CD4-positive, alpha-beta T cell treated with Interleukin-17A for 1 hour (primary cell): ENCODE results near the gene ASB6.
A peak's percentile ranks its signal among the peaks of the same experiment; 100 is the strongest.
"Not testable (repeated sequence)": the region's sequence is repeated elsewhere in the genome, so short reads cannot be mapped to it uniquely, and the experiment has no call there.

Experiments used
- DNase-seq: peaks from one replicate; pipeline ENCODE4 v3.0.0-alpha.2; 2020

Gene ASB6

DNA sequence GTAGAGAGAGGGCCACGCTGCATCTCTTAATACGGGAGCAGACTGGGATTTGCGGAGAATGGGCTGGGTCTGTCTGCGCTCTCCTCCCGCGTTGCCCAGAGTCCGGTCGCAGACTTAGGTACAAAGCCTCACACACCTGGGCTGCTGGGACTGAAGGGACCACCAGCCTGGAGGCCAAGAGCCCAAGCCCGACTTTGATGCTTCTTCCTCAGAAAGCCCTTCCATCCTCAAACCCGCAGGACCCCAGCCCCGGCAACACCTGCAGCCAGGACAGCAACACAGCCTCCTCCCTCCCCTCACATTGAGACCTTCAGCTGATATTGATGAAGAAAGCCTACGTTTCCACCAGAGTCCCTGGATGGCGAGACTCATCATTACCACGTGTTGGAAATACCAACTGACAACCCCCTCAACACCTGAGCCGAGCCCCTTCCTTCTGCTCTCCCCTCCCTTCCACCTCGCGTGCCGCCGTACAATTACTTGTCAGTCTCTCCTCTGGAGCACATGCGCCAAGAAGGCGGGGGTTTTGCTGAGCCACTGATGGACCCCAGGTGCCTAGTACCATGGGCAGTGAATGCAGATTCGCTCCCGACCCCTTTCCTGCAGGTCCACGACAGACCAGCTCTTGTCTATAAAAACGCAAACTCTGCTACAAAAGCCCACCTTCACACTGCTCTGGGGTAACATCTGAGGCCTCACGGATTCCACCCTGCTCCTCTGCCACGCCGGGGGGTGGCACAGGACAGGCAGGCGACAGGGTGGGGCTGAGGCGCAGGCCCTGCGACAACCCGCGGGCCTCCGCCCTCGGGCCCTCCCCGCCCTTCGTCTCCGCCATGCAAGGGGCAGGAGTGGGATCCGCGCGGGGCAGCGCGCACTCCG, 841 bp downstream of the ASB6 start:
- DNase-seq, result no peak

DNA sequence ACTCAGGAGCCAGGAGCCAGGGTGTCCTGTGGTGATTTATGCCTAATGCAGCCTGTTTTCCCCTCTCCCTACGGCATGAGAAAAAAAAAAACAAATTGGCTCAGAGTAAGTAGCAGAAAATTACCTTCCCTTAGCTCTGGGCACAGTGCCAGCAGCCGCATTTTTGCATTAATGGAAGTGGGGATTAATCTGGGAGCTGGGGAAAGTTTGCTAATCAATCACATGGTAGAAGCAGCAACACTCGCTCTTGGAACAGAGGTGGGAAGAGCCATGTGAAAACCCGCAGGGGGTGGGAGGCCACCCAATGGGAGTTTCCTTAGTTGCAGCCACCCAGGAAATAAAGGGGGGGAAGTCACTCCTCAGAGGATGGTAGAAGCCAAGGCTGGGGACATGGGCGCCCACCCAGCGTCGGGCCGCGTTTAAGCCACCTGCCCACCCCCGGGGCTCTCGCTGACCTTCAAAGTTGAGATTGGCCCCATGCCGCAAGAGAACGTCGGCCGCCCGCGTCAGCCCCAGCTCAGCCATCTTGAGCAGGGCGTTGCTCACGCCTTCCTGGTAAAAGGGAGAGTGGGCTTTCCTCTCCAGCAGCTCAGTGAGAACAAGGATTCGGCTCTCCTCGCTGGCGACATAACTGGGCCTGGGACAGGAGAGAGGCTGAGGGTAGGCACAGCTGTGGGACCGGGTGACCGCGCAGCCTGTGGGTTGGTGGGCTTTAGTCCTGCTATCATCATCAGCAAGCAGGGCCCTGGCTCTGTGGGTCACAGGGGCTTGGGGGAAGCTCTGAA, 1.7 kb downstream of the ASB6 start:
- DNase-seq, result no peak

DNA sequence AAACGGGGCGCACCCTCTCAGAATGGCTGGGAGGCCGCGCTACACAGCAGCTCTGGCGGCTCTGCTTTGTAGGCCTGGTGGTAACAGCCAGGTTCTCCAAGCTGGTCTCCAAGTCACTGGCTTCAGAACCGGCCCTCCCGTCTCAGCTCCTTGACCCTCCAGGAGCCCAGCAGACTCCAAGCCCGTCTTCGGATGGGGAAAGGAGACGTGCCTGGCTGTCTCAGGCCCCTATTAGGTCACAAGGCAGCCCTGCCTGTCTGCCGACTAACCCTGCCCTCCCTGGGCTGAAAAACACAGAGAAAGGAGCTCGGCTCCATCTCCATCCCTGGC, 2.2 kb downstream of the ASB6 start:
- no peak for DNase-seq

DNA sequence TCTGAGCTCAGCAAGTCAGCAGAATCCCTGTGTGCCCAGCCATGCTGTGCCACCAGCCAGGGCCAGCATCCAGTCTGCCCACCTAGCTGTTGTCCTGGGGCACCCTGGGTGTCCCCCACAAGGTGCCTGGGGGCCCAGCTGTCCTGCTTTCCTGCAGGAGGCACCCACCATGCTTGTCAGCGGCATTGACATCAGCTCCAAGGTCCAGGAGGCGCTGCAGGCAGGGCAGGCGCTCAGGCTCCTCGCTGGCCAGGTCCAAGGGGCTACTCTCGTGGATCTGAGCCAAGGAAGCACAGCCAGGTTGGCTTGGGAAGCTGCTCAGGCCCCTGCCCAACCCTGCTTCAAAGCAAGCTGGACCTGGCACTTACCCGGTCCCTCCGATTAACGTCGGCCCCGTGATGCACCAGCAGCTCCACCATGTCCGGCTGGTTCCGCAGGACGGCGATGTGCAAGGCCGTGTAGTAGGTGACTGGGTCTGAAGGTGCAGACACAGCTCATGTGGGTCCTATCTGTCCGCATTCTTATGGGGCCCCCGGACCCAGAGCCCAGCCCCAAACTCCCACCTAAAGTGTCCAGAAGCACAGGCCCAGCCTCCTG, 2.8 kb downstream of the ASB6 start:
- no peak for DNase-seq

DNA sequence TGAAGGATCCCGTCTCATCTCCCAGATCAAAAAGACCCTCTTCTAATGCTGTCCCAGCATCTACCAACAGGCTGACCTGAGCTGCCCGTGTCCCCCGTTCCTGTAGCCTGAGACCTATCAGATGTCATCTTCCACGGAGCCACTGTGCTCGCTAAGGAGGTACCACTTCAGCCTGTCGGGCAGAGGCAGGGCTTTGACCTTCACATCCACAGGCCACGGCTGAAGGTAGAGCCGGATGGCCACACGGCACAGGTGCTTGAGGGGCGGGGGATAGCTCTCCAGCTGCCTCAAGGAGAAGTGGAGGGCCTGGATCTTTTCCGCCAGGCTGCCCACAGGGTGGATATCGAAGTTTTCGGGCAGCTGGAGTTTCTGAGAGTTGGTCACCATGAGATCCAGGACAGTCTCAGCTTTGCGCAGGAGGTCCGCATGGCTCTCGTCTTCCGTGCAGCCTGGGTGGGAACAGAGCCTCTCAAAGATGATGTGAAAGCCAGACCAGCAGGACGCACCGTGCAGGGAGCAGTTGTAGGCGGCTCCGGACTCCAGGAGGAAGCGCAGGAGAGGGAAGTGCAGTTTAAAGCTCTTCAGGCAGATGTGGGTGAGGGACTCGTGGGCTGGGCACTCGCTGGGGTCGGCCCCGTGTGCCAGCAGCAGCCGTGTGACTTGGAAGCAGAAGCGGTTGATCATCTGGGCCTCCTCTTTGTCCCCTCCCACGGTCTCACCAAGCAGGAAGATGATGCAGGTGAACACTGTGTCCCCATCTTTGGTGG, 4.1 kb downstream of the ASB6 start:
- DNase-seq, result no peak

DNA sequence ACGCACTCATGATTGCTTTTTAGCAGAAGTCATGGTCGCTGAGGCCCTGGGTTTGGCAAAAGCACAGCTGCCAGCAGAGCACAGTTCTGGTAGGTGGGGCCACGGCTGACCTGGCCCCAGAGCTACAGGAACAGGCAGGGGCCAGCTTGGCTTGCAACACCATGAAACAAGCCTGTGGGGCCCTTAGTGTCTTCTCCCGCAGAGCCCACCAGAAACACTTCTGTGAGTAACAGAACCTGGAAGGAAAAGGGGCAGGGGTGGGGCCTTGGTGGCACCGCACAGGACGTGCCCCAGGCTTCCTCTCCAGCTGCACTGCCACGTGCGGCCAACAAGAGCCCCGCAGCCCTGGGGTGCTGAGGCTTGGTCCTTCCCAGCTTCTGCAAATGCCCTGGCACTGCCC, 4.8 kb downstream of the ASB6 start:
- no peak for DNase-seq

DNA sequence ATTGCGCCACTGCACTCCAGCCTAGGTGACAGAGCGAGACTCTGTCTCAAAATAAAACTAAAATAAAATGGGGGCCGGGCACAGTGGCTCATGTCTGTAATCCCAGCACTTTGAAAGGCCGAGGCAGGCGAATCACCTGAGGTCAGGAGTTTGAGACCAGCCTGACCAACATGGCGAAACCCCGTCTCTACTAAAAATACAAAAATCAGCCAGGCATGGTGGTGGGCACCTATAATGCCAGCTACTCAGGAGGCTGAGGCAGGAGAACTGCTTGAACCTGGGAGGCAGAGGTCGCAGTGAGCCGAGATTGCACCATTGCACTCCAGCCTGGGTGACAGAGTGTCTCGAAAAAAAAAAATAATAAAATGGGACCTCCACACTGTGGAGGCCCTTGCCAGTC, 5.6 kb downstream of the ASB6 start:
- not testable (repeated sequence) for DNase-seq

DNA sequence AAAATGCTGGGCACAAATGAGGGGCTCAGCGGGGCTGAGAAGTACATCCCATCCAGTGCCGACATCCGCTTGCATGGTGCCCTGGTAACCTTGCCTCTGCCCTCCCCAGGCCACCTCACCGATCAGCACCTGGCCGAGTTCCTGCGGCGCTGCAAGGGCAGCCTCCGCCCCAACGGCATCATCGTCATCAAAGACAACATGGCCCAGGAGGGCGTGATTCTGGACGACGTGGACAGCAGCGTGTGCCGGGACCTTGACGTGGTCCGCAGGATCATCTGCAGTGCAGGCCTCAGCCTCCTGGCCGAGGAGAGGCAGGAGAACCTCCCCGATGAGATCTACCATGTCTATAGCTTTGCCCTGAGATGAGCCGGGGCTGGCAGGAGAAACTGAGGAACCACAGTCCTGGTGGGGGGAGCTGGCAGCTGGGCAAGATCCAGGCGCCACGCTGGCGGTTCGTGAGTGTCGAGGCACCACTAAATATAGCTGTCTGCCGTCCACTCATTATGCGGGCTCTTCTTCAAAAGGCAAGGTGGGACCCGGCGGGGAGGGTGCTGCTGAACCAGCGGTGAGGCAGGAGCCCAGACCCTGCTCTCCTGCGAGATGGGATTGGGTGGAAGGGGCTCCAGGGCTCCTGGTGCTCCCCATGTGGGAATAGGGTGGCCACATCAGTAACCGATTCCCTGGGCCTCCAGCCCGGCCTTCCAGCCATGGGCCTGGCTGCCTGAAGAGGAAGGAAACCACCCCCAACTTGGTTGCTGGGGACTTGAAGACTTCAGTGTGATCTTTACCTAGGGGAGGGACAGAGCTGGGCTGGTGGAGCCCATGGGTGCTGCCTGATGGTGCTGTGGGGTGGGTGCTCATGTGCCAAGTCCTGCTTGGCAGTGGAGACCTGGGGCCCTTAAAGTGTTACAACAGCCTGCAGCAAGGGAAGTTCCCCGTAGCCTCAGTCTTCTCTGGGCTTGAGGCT, 6.6 kb downstream of the ASB6 start:
- DNase-seq, result no peak

DNA sequence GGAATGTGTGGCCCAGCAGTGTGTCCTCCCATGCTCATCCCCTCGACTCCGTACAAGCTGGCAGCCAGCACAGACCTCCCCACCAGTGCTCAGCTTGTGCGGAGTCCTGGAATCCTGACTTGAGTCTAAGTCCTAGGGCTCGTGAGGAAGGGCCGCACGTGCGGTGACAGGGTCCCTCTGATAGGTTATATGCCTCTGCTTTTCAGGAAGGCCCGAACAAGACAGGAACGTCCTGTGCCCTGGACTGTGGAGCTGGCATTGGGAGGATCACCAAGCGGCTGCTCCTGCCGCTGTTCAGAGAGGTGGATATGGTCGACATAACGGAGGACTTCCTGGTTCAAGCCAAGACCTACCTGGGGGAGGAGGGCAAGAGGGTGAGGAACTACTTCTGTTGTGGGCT, 8.1 kb downstream of the ASB6 start:
- no peak for DNase-seq

DNA sequence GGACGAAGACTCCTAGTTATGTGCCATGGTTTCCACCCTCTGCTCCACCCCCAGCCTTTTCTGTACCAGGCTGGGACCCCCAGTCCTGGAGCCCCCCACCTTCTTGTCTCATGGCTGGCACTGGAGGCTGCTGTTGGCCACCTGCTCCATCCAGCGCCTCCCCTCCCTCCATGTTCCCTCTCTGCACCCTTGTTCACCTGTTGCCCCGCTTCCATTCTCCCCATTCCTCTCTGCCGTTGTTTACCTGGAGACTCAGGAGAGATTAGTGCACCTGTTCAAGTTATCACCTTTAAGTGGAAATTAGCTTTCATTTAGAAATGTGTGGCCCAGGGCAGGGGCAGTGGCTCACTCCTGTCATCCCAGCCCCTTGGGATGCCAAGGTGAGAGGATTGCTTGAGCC, 8.7 kb downstream of the ASB6 start:
- DNase-seq, result no peak

DNA sequence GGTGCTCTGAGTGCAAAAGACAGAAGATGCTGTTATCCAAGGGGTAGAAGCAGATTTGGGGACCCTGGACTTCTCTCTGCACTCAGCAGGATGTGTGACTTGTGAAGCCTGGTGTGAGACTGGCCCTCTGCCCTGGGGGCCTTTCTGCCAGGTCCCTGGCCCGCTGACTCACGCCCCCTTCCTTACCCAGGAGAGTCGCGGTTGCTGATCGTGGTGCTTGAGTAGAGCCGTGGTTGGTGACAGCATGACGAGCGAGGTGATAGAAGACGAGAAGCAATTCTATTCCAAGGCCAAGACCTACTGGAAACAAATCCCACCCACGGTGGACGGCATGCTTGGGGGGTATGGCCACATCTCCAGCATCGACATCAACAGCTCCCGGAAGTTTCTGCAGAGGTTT, 9.5 kb downstream of the ASB6 start:
- no peak for DNase-seq

DNA sequence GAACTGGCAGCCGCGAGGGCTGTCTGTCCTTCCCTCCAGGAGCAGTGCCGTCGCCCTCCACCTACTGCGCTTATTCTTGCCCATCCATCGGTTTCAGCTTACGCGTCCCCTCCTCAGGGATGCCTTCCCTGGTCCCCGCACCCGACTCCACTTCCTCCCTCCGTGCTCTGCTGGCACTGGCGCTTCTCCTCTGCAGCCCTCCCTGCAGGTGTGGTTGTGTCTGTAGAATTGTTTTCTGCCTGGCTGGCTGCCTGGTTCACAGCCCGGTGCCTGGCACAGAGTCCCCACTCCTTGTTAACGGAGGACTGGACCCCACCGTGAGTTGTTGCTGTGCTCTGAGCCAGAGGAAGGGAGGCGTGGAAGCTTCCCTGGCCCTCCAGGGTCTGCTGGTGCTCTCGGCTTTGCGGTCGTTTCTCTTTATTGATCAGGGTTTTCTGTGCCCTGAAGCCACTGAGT, 10.2 kb downstream of the ASB6 start:
- no peak for DNase-seq

DNA sequence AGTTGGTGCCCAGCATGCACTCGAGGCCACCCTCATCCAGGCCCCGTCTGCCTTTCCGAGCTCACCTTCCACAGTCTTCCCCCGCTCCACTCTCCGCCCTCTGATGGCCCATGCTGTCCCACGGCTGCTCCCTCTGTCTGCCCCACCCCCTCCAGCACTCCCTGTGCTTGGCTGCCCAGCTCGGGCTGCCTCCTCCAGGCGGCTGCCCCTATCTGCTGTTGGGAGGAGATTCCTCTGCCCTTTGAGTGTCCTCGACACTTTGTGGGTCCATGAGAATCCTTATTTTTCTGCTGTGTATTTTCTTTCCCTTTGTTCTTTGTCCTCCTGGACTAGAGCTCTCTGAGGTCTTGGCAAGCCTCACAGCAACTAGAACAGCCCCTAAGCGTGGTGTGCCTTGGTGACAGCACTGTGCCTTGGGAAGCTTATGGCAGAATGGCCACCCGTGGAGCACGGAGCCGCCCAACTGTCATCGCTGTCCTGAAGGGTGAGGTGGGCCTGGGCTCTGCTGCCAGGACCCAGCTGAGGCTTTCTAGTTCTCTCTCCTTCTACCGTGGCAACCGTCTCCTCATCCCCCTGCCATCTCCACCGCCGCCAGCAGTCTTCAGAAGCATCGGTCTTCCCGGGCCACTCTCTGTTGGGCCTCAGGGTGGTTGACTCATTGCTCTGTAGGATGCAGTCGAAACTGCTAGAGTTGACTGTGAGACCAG, 10.8 kb downstream of the ASB6 start:
- DNase-seq, result no peak

DNA sequence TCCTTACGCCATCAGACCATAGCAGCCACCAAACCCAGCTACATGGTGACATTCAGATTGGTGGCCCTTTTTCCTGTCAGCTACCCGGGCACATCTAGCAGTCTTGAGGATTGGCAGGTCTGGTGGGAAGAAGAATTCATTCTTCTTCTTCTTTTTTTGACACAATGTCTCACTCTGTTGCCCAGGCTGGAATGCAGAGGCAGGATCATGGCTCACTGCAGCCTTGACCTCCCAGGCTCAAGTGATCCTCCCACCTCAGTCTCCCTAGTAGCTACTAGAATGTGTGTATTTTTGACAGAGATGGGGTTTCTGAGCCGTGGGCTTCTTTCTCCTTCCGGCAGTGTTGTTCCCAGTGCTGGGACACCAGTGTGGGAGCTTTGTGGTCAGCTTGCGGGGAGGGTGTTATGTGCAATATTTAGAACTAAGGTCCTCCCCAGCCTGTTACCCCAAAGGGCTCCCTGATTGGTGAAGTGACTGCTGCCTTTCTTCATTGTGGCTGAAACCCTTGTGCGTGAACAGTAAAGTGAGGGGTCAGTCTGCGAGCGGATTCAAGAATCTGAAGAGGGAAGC, 12.6 kb downstream of the ASB6 start:
- no peak for DNase-seq

DNA sequence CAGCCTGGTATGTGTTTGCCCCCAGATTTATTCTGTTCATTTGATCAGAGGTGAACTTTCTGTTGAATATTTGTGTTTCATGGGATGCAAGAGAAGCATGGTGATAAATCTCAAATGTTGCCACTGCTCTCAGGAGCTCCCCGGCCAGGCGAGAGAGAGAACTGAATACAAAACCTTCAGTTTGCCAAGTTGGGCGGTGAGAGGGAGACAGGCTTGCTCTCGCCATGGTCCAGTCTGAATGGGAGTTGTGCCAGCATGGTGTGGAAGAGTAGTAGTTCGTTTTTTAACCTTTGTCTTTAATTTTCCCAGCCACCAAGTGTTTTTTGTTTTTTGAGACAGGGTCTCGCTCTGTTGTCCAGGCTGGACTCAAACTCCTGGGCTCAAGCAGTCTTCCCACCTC, 13.2 kb downstream of the ASB6 start:
- no peak for DNase-seq

DNA sequence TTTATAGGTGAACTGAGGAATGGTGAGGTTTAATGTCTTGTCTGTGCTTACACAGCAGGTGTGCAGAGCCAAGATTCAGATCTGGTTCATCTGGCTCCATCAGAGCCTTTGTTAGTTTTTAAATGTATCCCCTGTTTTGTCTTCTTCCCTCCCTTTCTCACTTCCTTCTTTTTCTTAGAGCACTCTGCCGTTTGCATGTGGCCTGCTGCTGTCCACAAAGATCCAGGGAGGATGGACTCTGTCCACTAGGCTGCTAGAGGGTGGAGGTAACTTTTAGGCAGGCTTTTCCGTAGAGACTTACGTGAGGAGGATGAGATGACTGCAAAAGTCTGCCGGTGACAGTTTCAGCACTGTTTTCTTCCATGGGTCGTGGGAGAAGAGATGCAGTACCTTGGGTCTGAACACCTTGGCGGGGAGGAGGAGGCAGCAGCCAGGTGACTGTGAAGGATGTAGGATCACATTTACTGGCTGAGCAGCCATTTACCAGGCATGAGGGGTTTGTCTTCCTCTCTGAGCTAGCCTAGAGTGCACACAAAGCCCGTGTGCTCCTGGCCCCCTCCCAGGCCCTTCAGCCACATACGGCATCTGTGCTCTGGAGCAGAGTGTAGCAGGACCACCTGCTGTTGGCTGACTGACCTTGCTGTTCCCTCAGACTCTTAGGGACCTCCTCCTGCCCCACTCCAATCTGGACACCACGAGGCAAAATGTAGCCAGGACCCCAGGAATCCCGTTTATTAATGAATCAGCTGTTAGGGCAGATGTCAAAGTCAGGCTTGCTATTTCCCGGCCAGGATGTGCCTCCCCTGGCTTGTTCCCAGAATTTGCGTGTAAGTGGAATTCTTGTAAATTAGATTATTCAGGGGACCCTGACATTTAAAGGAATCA, 14.2 kb downstream of the ASB6 start:
- no peak for DNase-seq

DNA sequence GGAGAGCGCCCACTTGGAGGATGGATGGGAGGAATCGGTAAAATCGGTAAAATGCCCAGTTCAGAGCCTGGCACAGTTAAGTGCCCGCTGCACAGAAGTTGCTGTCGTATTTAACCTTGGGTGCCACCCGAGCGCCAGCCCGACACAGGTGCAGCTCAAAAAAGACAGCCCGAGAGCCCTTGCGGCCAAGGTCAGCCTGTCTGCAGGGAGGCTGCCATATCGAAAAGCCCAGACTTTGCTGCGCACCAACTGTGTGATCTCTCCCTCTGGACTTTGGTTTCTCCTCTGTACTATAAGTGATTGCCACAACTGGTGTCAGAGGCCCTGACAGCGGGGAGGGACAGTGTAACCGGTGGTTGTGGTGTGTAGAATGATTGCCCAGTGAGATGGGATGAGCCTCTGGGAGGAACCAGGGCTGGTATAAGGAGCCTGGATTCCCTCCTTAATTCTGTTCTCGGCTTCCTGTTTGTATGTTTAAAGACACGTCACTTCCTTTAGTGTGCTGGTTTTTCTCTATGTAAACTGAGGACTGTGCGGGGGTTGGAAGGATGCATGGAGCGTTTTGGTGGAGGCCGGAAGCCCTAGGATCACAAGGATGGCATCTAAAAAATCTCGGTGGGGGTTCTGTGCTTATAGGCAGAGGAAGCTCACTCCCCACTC, 15.2 kb downstream of the ASB6 start:
- peak; percentile 48 for DNase-seq

DNA sequence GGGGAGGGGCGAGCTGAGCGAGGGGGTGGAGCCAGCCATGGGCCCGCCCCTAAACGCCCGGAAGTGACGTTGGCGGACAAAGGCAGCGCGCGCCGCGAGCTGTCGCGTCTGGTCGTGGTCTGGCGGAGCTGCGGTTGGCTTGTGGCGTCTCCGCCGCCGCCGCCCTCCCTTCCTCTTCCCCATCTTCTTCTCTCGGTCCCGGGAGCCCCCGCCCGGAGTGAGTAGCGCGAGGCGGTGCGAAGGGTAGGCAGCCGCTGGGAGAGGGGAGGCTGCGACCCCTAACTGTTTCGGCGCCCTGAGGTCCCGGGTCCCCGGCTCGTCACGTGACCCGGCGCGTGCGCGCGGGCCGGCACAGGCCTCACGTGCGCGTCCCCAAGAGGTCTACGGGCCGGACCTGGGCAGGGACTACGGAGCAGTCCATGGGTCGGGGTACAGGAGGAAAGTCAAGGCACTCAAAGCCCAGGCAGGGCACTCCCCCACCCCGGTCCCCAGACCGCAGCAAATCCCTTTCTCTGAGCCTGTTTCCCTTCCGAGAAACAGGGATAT, 15.8 kb downstream of the ASB6 start, which contains the start of gene NTMT1:
TSS of gene NTMT1 (plus strand) at position 85 of the 546 bp plus-strand sequence. CDS start 6,541 bp downstream, outside the sequence.
- DNase-seq, result peak; percentile 93

DNA sequence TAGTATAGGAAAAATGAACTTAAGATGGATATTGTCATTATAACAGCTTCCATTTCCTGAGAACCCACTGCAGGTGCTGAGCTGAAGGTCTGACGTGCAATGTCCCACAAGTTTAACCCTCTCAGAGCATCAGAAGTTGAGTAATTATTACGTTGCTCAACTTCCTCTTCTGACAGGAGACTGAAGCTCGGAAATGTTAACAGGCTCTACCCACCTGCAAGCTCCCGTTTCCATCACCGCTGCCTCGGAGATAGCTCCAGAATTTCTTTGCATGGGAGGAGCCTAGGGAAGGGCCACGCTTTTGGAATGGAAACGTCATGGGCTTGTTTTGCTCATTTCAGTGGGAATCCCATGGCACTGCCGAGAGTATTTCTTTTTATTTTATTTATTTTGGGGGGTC, 17.0 kb downstream of the ASB6 start:
- peak; percentile 59 for DNase-seq
